HG03571 (cell line): ENCODE results near the gene OR10X1.

Experiments
- ATAC-seq: cut with Tn5 transposase; IDR thresholded peaks from one replicate; pipeline ENCODE4 v1.9.1; 2021; ENCODE audit not compliant: unreplicated experiment

Gene OR10X1

GRCh38 chr1:158579733-158580132 is at the start of gene OR10X1:
Gene OR10X1, minus strand, starts transcription at chr1:158579899. Its CDS starts 0 bp downstream, at chr1:158579899.
- ATAC-seq, result no peak

GRCh38 chr1:158613764-158614163 is 34.1 kb upstream of the OR10X1 start:
- no peak for ATAC-seq

- ATAC-seq, result no peak
Observed at GRCh38 chr1:158611916-158612315, 32.2 kb upstream of the OR10X1 start.

- ATAC-seq, result no peak
Observed at GRCh38 chr1:158607296-158607695, 27.6 kb upstream of the OR10X1 start.

GRCh38 chr1:158604968-158605367 is 25.3 kb upstream of the OR10X1 start, which contains the start of gene OR10Z1:
Gene OR10Z1, plus strand, starts transcription at chr1:158605268. Its CDS starts 1,171 bp downstream, at chr1:158606439.
- no peak for ATAC-seq

- no peak for ATAC-seq
Observed at GRCh38 chr1:158600735-158601134, 21.0 kb upstream of the OR10X1 start.

- no peak for ATAC-seq
Observed at GRCh38 chr1:158586942-158587341, 7.2 kb upstream of the OR10X1 start.

- no peak for ATAC-seq
Observed at GRCh38 chr1:158583962-158584361, 4.3 kb upstream of the OR10X1 start.

GRCh38 chr1:158577561-158577960 is 2.1 kb downstream of the OR10X1 start:
- ATAC-seq, result no peak

GRCh38 chr1:158572226-158572625 is 7.5 kb downstream of the OR10X1 start:
- no peak for ATAC-seq

GRCh38 chr1:158570480-158570879 is 9.2 kb downstream of the OR10X1 start, which contains the start of gene OR6P1:
Gene OR6P1, minus strand, starts transcription at chr1:158570580. Its CDS starts 6,976 bp downstream, at chr1:158563604.
- ATAC-seq, result no peak

GRCh38 chr1:158564608-158565007 is 15.1 kb downstream of the OR10X1 start:
- no peak for ATAC-seq

- no peak for ATAC-seq
Observed at GRCh38 chr1:158563853-158564252, 15.8 kb downstream of the OR10X1 start.

GRCh38 chr1:158559696-158560095 is 20.0 kb downstream of the OR10X1 start:
- ATAC-seq, result no peak

GRCh38 chr1:158554352-158554751 is 25.3 kb downstream of the OR10X1 start, which contains the start of gene OR6Y1:
Gene OR6Y1, minus strand, starts transcription at chr1:158554405. Its CDS starts 6,300 bp downstream, at chr1:158548105.
- ATAC-seq, result no peak

GRCh38 chr1:158552296-158552695 is 27.4 kb downstream of the OR10X1 start:
- no peak for ATAC-seq

GRCh38 chr1:158547533-158547932 is 32.2 kb downstream of the OR10X1 start:
- no peak for ATAC-seq

GRCh38 chr1:158537609-158538008 is 42.1 kb downstream of the OR10X1 start:
- no peak for ATAC-seq

GRCh38 chr1:158534496-158534895 is 45.2 kb downstream of the OR10X1 start:
- no peak for ATAC-seq
